Smooth muscle cell of the brain vasculature (primary cell): ENCODE measurements around the gene STYXL1.
"Not testable (repeated sequence)": the region's sequence is repeated elsewhere in the genome, so short reads cannot be mapped to it uniquely, and the experiment has no call there.

Experiments
- DNase-seq: peaks from one replicate; pipeline ENCODE4 v3.0.0-alpha.2; 2012; ENCODE audit warnings: low read depth, low spot score

The STYXL1 gene

GRCh38 chr7:76037310-76037709 is 10.5 kb downstream of the STYXL1 start:
- DNase-seq, result no peak

DNA sequence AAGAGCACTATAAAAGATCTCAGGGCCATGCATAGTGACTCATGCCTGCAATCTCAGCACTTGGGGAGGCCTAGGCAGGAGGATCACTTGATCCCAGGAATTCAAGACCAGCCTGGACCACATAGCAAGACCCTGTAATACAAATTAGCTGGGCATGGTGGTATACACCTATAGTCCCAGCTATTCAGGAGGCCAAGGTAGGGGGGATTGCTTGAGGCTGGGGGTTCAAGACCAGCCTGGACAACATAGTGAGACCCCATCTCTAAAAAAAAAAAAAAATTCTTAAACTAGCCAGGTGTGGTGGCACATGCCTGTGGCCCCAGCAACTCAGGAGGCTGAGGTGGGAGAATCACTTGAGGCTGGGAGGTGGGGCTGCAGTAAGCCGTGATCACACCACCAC is 15.8 kb downstream of the STYXL1 start:
- DNase-seq, result no peak

GRCh38 chr7:76029682-76030081 is 18.1 kb downstream of the STYXL1 start:
- not testable (repeated sequence) for DNase-seq

DNA sequence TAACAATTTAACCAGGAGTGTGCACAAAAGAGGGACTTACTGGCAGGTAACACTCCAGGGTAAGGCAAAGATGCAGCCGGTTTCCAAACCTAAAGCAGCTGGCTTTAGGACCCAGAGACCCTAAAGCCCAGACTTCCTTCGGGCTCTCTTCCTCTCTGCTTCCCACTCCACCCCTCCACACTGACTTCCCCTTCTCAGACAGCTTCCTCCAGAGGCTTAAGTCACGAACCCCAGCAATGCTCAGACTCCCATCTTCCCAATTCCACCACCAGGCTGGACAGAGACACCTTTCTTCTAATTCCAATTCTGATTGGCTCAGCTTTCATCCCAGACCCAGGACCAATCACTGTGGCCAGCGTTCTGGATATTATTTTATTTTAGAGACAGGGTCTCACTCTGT is 24.8 kb downstream of the STYXL1 start:
- DNase-seq, result no peak

GRCh38 chr7:76022026-76022780 is 25.6 kb downstream of the STYXL1 start:
- no peak for DNase-seq

DNA sequence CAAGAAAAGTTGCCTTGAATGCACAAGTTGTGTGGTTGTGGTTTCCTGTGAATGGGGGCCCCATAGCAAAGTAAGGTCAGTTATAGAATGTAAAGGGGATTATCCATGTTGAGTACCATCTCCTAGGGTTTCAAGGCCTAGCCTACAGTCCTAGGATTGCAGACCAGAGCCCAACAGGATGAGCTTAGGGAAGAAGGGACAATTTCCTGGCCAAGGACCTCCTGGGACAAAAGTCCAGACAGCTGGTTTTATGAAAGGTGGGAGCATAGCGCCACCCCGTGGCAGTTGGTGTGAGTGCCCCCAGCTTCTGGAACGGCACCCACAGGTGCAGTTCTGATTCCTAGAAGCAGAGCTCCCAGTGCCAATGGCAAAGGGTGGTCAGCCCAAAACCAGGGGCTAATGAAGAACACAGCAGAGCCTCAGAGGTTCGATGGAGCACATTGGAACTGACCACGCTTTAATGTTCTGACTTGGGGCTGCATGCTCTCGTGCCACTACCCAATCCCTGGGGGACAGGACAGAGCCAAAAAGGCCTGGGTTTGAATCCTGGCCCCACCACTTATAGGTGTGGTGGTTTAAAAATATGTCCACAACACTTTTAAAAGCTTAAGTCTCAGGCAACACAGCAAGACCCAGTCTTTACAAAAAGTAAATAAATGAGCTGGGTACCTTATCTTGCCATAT is 27.6 kb downstream of the STYXL1 start:
- peak; percentile 32 for DNase-seq

GRCh38 chr7:76018520-76018919 is 29.3 kb downstream of the STYXL1 start:
- DNase-seq, result not testable (repeated sequence)

- DNase-seq, result no peak
Observed at GRCh38 chr7:76016191-76016947, 31.4 kb downstream of the STYXL1 start.

GRCh38 chr7:76011442-76011861 is 36.3 kb downstream of the STYXL1 start:
- DNase-seq, result peak; percentile 17

DNA sequence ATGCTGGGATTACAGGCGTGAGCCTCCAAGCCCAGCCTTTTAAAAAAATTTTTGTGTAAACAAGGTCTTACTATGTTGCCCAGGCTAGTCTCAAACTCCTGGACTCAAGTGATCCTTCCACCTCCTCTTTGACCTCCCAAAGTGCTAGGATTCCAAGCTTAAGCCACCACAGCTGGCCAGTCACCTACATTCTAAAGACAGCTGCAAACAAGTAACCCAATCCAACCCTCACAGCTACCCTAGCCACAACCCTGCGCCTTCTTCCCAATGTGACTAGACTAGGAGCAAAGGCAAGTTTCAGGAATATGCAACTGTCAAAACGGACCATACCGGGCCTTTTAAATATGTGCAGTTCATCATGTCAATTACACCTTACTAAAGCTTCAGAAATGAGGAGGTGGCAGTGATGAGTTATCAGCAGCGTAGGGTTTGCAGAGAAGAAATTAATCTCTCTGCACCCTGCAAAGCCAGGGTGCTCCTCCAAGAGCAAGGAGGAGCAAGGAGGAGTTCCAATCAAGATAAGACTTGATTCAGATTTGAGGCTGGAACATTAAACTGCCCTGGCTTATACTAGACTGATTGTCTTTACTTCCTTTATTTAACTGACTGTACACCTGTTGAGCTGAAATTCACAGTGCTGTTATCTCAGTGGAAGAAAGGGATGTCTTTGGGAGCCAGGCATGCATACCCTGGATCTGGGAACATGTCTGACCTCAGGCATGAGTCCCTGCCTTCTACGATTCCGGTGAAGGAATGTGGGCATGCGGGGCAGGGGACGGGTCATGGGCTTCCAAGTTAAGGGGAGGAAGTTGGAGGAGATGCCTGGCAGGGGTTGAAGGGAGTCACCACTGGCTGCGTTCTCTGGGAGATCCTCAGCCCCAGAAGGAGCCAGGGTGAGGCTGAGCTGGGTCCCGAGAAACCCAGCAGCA is 37.9 kb downstream of the STYXL1 start:
- DNase-seq, result no peak

- DNase-seq, result no peak
Observed at GRCh38 chr7:76008156-76008687, 39.6 kb downstream of the STYXL1 start.

DNA sequence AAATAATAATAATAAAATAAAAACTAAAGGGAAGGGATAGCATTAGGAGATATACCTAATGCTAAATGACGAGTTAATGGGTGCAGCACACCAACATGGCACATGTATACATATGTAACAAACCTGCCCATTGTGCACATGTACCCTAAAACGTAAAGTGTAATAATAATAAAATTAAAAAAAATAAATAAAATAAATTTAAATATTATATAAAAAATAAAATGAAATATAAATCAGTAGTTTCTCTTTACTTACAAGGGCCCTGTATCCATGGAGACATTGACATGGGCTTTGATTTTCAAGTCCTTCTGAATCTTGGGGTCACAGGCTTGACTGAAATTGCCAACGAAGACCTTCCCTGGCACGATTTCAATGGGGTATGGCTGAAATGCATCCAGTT is 42.8 kb downstream of the STYXL1 start:
- DNase-seq, result not testable (repeated sequence)

GRCh38 chr7:76003351-76003750 is 44.4 kb downstream of the STYXL1 start:
- no peak for DNase-seq

DNA sequence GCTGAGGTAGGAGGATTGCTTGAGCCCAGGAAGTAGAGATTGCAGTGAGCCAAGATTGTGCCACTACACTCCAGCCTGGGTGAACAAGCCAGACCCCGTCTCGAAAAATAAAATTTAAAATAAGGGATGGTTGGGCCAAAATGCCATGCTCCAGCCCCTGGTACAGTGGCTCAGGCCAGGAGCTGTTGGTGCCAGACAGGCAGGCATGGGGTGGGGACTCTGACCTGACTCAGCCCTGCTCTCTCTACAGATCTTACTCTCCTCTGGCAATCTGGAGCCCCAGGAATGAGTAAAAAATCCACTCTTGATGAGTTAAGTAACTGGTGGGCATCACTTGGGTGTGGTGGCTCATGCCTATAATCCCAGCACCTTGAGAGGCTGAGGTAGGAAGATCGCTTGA is 45.0 kb downstream of the STYXL1 start:
- DNase-seq, result no peak

GRCh38 chr7:76002139-76002538 is 45.7 kb downstream of the STYXL1 start:
- DNase-seq, result no peak

DNA sequence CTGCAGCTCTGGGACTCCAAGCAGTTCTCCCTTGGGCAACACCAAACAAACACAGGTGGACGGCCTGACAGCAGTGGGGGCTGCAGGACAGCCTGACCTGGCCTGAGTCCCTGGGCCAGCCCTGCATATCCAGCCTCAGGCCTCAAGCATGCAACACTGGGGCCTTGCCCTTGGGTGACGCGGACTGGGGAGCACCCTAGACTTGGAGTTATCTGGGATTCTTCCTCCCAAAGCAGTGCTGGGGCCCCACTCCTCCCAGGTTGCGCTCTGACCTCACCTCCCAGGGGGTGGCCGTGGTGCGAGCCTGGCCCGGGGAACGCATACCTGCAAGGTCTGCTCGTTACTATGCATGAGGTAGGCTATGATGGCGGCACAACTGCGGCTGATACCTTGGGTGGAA is 47.2 kb downstream of the STYXL1 start:
- DNase-seq, result no peak

DNA sequence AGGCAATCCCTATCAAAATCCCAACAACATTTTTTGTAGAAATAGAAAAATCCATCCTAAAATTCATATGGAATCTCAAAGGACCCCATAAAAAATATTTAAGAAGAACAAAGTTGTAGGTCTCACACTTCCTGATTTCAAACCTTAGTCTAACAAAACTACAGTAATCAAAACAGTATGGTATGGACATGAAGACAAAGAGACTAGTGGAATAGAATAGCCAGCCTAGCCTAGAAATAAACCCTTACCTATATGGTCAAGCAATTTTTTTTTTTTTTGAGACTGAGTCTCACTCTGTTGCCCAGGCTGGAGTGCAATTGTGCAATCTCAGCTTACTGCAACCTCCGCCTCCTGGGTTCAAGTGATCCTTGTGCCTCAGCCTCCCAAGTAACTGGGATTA is 49.8 kb downstream of the STYXL1 start:
- DNase-seq, result no peak

- DNase-seq, result no peak
Observed at GRCh38 chr7:75996476-75996875, 51.3 kb downstream of the STYXL1 start.

DNA sequence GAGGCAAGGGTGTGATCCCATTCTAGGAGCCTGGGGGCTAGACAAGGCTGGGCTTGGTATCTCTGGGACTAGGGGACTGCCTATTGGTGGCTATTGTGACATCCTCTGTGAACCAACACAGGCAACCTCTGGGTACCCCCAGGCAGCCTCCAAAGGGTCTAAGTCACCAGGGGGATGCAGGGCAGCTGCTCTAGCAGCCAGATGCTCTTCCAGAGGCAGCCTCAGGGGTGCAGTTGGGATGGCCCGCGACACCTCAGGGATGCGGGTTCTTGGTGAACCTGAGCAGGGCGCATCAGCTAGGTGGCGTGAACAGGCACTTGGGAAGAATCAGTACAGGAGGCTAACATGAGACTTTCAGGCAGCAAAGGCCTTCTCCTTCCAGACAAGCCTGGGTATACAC is 51.8 kb downstream of the STYXL1 start:
- no peak for DNase-seq

DNA sequence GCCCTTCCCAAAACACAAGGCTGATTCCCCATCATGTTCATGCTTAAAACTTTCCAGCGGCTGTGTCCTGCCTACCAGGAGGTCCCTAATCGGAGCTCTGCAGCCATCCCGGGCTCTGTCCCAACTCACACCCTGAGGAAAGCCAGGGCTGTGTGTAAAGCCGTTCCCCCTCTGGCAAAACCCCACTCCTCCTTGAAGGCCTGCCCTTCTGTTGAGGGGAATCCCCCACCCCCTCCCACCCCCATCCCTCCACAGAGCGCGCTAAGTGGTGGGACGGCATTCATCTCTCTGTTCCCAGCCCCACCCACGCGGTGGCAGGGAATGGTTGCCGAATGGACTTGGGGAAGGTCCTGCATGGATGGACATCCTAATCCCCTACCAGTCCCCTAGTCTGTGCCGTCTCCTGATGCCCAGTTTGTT is 52.7 kb downstream of the STYXL1 start:
- DNase-seq, result no peak

GRCh38 chr7:75994388-75995051 is 53.3 kb downstream of the STYXL1 start, which contains the start of gene TMEM120A:
Gene TMEM120A (minus strand): TSS chr7:75994595. CDS start chr7:75994570, 25 bp downstream.
- DNase-seq, result peak; percentile 73
